LNCaP clone FGC (cell line): ENCODE data around the gene USP47.

Experiments used
- DNase-seq: peaks from one replicate; pipeline ENCODE4 v3.0.0-alpha.2; 2011; ENCODE audit warnings: low read depth
- H3K4me3 ChIP-seq: 2 replicates; pipeline ENCODE4 v1.5.1; 2011; ENCODE audit warnings: mild to moderate bottlenecking, low read depth, low read length, control low read depth
- CTCF ChIP-seq: IDR thresholded peaks from 2 replicates; pipeline ENCODE4 v1.5.1; 2012; ENCODE audit warnings: mild to moderate bottlenecking; ENCODE audit not compliant: control insufficient read depth, insufficient read depth; ENCODE audit errors: extremely low read depth

Gene USP47

GRCh38 chr11:11806586-11806985 is 35.2 kb upstream of the USP47 start:
- TF ChIP-seq CTCF, result no peak
- DNase-seq, result no peak
- no peak overlapping the region for H3K4me3 ChIP-seq

- DNase-seq, result no peak
- TF ChIP-seq CTCF, result no peak
- no peak overlapping the region for H3K4me3 ChIP-seq
Measured at GRCh38 chr11:11807811-11808782, 33.7 kb upstream of the USP47 start.

GRCh38 chr11:11808992-11809615 is 32.7 kb upstream of the USP47 start:
- H3K4me3 ChIP-seq, result no peak overlapping the region
- DNase-seq, result no peak
- TF ChIP-seq CTCF, result no peak

GRCh38 chr11:11810764-11811726 is 30.7 kb upstream of the USP47 start:
- DNase-seq, result no peak
- no peak overlapping the region for H3K4me3 ChIP-seq
- no peak for TF ChIP-seq CTCF

- H3K4me3 ChIP-seq, result no peak overlapping the region
- DNase-seq, result no peak
- TF ChIP-seq CTCF, result no peak
Measured at GRCh38 chr11:11813288-11813962, 28.3 kb upstream of the USP47 start.
